Spleen (tissue), 7 donors: ENCODE data around the gene KLK3.

Source experiments
- POLR2A ChIP-seq, 3 donors: fragments of 450-650 bp; IDR thresholded peaks; one replicate each; pipeline ENCODE4 v1.5.1; 2017; ENCODE audit warnings: antibody characterized with exemption in 3 of 3, mild to moderate bottlenecking in 1 of 3
- POLR2AphosphoS5 ChIP-seq, 3 donors: sonication (generic); formaldehyde crosslinking; IDR thresholded peaks; one replicate each; pipeline ENCODE4 v1.5.1; 2017; ENCODE audit warnings: antibody characterized with exemption in 3 of 3
- TF ChIP-seq, protein P1 (sequence below), 11 experiments: fragments of 200-600 bp in 7 of 11; fragments of 450-650 bp in 4 of 11; sonication (generic) in 4 of 11; IDR thresholded peaks in 8 of 11; conservative IDR thresholded peaks in 3 of 11; 1 replicate in 7 of 11; 2 replicates in 4 of 11; pipeline versions ENCODE4 v1.4.0 to v1.8.0; 2016 to 2021; ENCODE audit warnings: antibody characterized with exemption in 11 of 11, inconsistent platforms in 4 of 11, mild to moderate bottlenecking in 1 of 11
- donor health status: DM: no; HTN: no; CAD: no; lungs with moderate emphysema.
- donor health status: DM: no; HTN: no; CAD: no.
- donor health status: DM: no; HTN: no; CAD: no.

DNA sequence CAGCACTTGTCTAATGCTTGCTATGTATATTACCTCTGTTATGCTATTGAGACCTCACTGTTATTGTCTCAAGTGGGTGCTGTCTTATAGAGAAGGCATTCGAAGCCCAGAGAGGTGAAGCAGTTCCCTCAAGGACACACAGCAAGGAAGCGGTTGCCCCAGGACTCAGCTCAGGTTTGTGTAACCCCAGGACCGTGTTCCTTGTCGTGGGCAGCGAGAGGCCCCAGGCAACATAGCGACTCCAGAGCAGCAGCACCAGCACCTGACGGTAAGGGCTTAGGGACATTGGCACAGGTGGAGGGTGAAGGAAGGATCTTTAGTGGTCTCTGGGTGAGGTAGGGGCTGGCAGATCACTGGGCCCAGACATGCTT is 23.7 kb upstream of the KLK3 start:
- TF ChIP-seq, protein P1, sequence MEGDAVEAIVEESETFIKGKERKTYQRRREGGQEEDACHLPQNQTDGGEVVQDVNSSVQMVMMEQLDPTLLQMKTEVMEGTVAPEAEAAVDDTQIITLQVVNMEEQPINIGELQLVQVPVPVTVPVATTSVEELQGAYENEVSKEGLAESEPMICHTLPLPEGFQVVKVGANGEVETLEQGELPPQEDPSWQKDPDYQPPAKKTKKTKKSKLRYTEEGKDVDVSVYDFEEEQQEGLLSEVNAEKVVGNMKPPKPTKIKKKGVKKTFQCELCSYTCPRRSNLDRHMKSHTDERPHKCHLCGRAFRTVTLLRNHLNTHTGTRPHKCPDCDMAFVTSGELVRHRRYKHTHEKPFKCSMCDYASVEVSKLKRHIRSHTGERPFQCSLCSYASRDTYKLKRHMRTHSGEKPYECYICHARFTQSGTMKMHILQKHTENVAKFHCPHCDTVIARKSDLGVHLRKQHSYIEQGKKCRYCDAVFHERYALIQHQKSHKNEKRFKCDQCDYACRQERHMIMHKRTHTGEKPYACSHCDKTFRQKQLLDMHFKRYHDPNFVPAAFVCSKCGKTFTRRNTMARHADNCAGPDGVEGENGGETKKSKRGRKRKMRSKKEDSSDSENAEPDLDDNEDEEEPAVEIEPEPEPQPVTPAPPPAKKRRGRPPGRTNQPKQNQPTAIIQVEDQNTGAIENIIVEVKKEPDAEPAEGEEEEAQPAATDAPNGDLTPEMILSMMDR (IDR thresholded peaks at IDR 0.05 in 8 of 11, conservative IDR thresholded peaks at IDR 0.05 in 3 of 11): no peak
- TF ChIP-seq POLR2AphosphoS5 (IDR thresholded peaks at IDR 0.05): no peak
- no peak for TF ChIP-seq POLR2A (IDR thresholded peaks at IDR 0.05)
